Nephron (organoid): ENCODE results near the gene PIK3C3.

Experiments
- H3K27ac Mint-ChIP-seq, 3 experiments: 2 replicates each; pipeline ENCODE4 v1.8.0; 2020; ENCODE audit warnings: mixed read lengths in 3 of 3, mild to moderate bottlenecking in 2 of 3, moderate library complexity in 1 of 3
- H3K27me3 Mint-ChIP-seq: 2 replicates; pipeline ENCODE4 v1.8.0; 2021; ENCODE audit warnings: low read depth, mild to moderate bottlenecking, moderate library complexity, mixed read lengths
- H3K36me3 Mint-ChIP-seq: 2 replicates; pipeline ENCODE4 v1.8.0; 2020; ENCODE audit warnings: low read depth, mixed read lengths
- H3K4me1 Mint-ChIP-seq: 2 replicates; pipeline ENCODE4 v1.8.0; 2020; ENCODE audit warnings: mixed read lengths
- H3K4me3 Mint-ChIP-seq, 3 experiments: 2 replicates each; pipeline ENCODE4 v1.8.0; 2020; ENCODE audit warnings: mild to moderate bottlenecking in 3 of 3, mixed read lengths in 3 of 3, moderate library complexity in 2 of 3
- H3K9me3 Mint-ChIP-seq: 2 replicates; pipeline ENCODE4 v1.8.0; 2020; ENCODE audit warnings: mixed read lengths
- CTCF ChIP-seq, 3 experiments: fragments of 200-600 bp; sonication (generic); IDR thresholded peaks; one replicate each; pipeline ENCODE4 v1.5.0; 2021; ENCODE audit warnings: antibody characterized with exemption in 3 of 3; ENCODE audit not compliant: unreplicated experiment in 3 of 3

PIK3C3 gene

GRCh38 chr18:41992703-41993102 lies 37.7 kb downstream of the PIK3C3 start:
- TF ChIP-seq CTCF (IDR thresholded peaks at IDR 0.05; ENCODE audit: unreplicated experiment in 3 of 3), result no peak
- H3K4me3 Mint-ChIP-seq, result no peak overlapping the region
- H3K27ac Mint-ChIP-seq, result no peak overlapping the region
- H3K4me1 Mint-ChIP-seq, result peaks cover 10% of the 10 kb centered on the region
- H3K27me3 Mint-ChIP-seq, result no peaks in the 10 kb centered on the region
- H3K9me3 Mint-ChIP-seq, result no peaks in the 10 kb centered on the region
- peaks cover 50% of the 10 kb centered on the region for H3K36me3 Mint-ChIP-seq

- H3K4me3 Mint-ChIP-seq, result no peak overlapping the region
- no peaks in the 10 kb centered on the region for H3K9me3 Mint-ChIP-seq
- H3K27me3 Mint-ChIP-seq, result no peaks in the 10 kb centered on the region
- H3K36me3 Mint-ChIP-seq, result peaks cover 50% of the 10 kb centered on the region
- no peak for TF ChIP-seq CTCF (IDR thresholded peaks at IDR 0.05; ENCODE audit: unreplicated experiment in 3 of 3)
- no peak overlapping the region for H3K27ac Mint-ChIP-seq
- H3K4me1 Mint-ChIP-seq, result peaks cover 8% of the 10 kb centered on the region
These were observed 38.1 kb downstream of the PIK3C3 start for GRCh38 chr18:41993151-41993550.

GRCh38 chr18:41996020-41996419 lies 41.0 kb downstream of the PIK3C3 start:
- Mint-ChIP-seq H3K4me3 (no peak overlapping the region), H3K36me3 (peaks cover 61% of the 10 kb centered on the region), H3K27me3 (no peaks in the 10 kb centered on the region), H3K27ac (no peak overlapping the region), H3K9me3 (no peaks in the 10 kb centered on the region), H3K4me1 (no peaks in the 10 kb centered on the region)
- TF ChIP-seq CTCF (IDR thresholded peaks at IDR 0.05; ENCODE audit: unreplicated experiment in 3 of 3), result no peak

- Mint-ChIP-seq H3K27ac (no peak overlapping the region), H3K36me3 (peaks cover 78% of the 10 kb centered on the region), H3K4me3 (no peak overlapping the region), H3K9me3 (no peaks in the 10 kb centered on the region), H3K4me1 (peaks cover 9% of the 10 kb centered on the region), H3K27me3 (no peaks in the 10 kb centered on the region)
- no peak for TF ChIP-seq CTCF (IDR thresholded peaks at IDR 0.05; ENCODE audit: unreplicated experiment in 3 of 3)
These were observed 44.7 kb downstream of the PIK3C3 start for GRCh38 chr18:41999751-42000150.

- Mint-ChIP-seq H3K27ac (peak overlapping the region in 2 of 3 experiments; percentile 9 to 59), H3K27me3 (no peaks in the 10 kb centered on the region), H3K4me1 (peaks cover 9% of the 10 kb centered on the region), H3K4me3 (no peak overlapping the region), H3K36me3 (peaks cover 79% of the 10 kb centered on the region), H3K9me3 (no peaks in the 10 kb centered on the region)
- TF ChIP-seq CTCF (IDR thresholded peaks at IDR 0.05; ENCODE audit: unreplicated experiment in 3 of 3), result no peak
These were observed 46.8 kb downstream of the PIK3C3 start for GRCh38 chr18:42001801-42002200.

GRCh38 chr18:42004653-42005052 lies 49.6 kb downstream of the PIK3C3 start:
- Mint-ChIP-seq H3K27ac (no peak overlapping the region), H3K4me3 (no peak overlapping the region)

More at GRCh38 chr18:42004653-42005052, 49.6 kb downstream of the PIK3C3 start:
- Mint-ChIP-seq H3K4me1 (peaks cover 9% of the 10 kb centered on the region), H3K9me3 (no peaks in the 10 kb centered on the region), H3K27me3 (no peaks in the 10 kb centered on the region), H3K36me3 (peaks cover 70% of the 10 kb centered on the region)
- no peak for TF ChIP-seq CTCF (IDR thresholded peaks at IDR 0.05; ENCODE audit: unreplicated experiment in 3 of 3)
